ENCODE data around the gene CBY2.

The CBY2 gene

DNA sequence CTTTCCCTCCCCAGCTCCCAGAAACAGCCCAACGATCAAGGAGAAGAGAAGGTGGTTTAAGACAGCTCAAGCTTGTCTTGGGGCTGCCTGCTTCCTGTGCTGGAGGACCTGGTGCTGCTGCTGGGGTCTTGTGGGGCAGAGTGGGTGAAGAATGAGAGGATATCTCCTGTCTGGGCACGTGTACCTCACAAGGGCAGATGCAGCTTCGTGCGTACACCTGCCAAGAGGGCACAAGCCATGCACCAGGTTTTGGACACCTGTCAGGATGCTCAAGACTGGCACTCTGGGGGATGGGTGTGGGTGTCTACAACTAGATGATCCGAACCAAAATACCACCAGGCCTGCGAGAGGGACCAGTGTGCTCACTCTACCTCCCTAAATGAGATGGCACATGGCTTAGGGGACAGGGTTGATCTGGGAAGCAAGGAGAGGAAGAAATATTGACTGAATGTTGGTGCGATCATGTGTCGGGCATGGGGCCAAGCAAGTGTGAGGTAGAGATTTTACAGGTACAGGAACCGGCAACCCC is 2.2 kb downstream of the CBY2 start:
- no peak for DNase-seq

DNA sequence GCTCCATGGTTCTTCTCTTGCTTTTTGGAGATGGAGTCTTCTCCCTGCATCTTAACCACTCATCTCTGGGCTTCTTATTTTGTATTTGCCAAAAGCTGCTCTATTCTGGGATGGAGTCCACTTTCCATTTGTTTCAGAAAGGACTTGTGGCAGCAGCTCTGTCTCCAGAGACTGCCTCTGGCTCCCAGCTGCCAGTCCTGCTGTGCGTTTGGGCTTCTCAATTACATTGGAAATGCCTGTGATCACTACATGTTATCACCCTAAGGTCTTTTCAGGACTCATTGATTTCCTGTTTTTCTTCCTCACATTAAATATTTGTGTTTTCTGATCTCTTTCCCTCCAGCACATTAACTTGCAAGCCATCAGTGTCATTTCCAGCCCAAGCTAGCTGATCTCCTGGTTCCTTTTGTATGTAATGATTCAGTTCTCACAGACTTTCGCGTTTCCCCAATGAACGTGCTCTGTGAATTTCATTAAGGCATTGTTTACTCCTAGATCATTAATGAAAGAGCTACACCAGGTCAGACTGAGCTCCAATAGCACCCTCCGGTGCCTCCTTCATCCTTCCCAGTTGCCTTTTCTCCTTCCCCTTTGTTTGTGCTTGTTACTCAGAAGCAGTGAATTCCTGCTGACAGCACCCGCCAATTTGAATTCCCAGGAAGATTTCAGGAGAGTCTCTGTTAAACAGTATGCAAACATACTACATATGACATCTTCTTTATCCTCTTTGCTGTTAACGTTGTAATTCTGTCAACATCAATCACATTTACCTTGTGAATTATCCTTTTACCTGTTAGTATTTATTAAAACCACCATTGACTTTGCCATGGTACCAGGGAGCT is 3.0 kb downstream of the CBY2 start:
- DNase-seq, result no peak

DNA sequence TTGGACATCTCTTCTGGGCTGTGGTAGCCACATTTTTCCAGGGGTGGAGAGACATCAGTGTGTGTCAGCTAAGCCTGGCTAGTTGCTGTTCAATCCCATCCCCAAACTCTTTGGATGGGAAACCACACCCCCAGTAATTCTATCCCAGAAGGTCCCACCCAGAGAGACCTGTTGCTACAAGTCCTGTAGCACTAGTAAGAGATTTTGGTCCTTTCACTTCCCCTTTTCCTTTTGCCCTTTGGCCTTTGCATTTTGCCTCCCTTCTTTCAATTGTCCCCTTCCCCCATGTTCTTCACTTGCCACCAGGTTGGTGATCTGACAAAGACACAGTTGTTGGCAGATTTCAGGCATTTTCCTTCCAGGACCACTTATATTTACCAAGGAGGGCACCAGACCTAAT is 3.8 kb downstream of the CBY2 start:
- DNase-seq, result no peak

DNA sequence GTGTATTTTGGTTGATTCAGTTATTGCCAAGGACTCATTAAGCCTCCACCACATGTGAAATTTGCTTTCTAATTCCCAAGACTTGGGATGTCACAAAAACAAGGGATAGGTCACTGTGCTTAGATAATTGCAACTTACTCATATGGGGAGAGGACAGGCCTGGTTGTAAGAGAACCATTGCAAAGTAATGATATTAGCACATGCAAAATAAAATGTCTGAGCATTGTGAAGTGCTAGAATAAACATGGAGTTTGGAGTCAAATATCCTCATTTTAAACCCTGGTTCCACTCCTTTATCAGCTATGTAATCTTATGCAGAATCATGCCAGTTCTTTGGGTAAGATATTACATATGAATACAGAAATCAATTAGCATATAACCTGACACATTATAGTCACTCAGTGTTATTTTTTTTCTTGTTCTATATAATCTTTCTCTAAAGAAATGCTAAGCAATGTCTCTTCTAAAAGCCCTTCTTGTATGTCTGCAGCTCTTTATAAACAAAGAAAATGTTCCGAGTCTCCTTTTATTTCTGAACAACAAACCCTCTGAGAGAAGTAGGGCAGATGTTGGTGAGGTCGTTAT is 5.5 kb downstream of the CBY2 start:
- no peak for DNase-seq

DNA sequence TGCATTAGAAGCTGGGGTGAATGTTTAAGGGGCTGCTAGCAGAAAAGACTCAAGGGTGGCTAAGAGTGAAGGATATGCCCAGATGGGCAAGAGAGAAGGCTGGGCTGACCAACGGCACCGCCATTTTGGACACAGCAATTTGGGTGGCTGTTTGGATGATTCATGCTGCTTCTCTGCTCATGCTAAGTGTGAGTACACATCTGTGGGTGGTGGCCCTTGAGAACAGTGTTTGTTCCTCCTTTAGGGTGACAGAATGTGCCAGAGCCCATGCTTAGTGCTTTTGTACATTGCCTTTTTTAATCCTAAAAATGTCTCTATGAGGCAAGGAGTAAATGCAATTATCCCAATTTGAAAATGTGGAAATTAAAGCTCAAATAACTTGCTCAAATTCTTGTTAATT is 9.8 kb downstream of the CBY2 start:
- no peak for DNase-seq

DNA sequence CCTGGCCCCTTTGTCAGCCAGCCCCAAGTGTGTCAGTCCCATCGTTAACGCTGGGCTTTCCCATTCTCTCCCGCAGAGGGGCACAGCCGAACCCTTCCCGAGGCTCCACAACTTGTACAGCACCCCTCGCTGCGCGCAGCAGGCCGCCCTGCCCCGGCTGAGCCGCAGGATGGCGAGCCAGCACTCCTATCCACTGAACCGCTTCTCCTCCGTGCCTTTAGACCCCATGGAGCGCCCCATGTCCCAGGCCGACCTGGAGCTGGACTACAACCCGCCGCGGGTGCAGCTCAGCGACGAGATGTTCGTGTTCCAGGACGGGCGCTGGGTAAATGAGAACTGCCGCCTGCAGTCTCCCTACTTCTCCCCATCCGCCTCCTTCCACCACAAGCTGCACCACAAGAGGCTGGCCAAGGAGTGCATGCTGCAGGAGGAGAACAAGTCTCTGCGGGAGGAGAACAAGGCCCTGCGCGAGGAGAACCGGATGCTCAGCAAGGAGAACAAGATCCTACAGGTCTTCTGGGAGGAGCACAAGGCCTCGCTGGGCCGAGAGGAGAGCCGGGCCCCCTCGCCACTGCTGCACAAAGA is 11.1 kb downstream of the CBY2 start:
- no peak for DNase-seq

DNA sequence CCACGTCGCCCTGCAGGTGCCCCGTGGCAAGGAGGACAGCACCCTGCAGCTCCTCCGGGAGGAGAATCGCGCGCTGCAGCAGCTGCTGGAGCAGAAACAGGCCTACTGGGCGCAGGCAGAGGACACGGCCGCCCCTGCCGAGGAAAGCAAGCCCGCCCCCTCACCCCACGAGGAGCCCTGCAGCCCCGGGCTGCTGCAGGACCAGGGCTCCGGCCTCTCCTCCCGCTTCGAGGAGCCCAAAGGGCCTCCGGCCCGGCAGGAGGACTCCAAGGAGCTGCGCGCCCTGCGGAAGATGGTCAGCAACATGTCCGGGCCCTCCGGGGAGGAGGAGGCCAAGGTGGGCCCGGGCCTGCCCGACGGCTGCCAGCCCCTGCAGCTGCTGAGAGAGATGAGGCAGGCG is 11.6 kb downstream of the CBY2 start:
- no peak for DNase-seq

DNA sequence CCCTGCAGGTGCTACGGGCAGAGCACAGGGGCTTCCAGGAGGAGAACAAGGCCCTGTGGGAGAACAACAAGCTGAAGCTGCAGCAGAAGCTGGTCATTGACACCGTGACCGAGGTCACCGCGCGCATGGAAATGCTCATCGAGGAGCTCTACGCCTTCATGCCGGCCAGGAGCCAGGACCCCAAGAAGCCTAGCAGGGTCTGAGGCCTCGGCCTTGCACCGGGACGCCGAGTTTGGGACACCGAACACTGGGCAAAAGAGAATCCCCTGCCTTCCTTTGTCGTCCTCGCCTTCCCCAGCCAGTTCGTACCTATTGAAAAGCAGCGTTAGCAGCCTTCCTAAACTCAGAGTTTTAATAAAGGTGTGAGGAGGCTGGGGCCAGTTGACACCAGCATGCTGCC is 12.1 kb downstream of the CBY2 start:
- DNase-seq, result no peak

DNA sequence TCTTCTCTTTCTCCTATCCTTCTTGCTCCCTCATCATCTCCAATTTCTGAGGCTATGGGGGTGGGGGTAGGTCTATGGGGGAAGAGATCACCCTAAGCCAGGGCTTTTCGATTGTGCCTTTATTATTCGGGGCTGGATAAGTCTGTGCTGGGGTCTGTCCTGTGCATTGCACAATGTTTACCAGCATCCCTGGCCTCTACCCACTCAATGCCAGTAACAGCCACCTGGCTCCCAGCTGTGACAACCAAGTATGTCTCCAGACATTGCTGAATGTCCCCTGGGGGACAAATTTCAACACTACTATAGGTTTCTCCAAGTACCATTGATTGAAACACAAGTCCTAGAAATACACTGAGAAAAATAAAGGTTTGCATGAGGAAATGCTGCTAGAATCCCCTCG is 13.2 kb downstream of the CBY2 start:
- no peak for DNase-seq

DNA sequence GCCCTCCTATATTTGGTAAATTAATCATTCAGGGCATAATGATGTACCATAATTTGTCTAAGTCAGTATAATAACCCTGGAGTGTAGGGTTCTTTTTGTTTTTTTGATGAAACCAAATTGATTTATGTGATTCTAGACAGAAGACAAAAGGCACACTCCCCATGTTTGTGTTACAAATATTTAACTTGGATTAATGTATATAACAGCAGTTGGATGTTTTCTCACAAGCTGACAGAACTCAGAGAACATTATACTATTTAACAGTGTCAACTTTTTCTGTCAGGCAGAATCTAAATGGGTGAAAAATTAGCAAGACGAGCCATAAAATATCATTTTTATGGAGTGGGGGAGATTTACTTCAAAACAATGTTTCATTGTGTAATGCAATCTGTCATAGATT is 15.2 kb downstream of the CBY2 start:
- DNase-seq, result no peak

DNA sequence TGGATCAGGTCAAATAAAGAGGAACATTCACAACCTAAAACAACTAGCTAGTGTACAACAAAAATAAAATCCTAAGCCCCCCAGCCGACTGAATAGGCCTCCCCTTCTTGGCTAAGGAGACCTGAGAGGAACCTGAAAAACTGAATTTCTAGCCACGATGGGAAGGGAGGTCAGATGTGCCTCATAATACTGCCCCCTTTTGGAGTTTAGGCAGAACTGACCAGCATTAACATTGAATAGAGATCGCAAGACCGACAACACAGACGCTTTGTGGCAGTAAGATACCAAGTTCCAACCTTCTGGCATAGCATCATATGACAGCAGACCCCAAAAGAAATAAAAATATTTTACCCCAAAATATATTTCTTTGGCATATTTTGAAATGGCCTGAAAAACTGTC is 15.9 kb downstream of the CBY2 start:
- no peak for DNase-seq

DNA sequence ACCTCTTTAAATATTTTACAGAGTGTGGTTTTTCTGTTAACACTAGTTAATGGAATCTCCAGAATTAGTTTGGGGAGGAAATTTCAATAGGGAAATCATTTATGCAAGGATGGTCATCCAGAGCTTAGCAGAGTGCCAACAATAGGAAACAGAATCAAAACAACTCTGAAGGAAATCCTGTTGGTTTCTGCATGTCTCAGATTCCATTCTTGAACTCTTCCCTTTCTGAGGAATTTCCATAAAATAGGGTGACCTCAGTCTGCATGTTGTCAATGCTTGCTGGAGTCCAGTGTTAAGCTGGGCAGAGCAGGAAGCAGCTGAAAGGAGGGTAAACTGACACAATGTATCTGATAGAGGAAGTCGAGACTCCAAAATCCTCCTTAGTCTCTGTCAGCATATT is 16.9 kb downstream of the CBY2 start:
- DNase-seq, result no peak

DNA sequence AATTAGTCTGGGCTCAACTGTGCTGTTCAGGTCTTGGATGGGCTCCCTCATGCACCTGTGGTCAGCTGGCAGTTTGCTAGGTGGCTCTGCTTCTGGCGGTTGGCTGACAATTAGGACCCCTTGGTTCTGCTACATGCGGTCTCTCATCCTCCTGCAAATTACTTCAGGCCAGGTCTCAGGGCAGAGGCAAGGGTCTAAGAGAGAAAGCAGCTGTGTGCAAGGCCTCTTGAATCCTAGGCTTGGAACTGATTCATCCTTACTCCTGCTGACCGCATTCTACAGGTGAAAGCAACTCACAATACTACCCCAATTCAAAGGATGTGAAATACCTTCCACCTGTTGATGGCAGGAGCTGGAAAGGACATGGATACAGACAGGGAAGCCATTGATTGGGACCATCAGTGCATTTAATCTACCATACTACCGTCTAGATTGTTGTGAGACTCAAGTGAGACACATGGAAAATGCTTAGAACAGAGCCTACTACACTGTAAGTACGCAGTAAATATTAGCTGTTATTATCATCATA is 19.1 kb downstream of the CBY2 start:
- no peak for DNase-seq

DNA sequence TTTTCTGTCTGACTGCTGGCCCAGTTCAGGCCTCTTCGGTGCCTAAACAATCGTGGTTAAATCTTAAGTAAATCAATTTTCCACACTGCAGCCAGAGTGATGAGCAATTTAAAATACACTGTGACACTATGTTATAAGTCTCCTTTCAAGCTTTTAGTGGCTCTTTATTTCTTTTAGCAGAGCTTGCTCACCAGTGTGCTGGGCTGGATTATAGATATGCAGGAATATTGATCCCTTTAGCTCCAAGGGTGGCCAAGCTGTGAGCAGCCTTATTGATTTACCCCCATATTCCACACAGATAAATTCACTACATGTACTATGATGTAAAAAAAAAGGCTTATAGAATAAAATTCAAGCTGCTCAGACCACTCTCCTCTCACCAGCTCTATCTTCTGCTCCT is 21.7 kb downstream of the CBY2 start:
- DNase-seq, result no peak

DNA sequence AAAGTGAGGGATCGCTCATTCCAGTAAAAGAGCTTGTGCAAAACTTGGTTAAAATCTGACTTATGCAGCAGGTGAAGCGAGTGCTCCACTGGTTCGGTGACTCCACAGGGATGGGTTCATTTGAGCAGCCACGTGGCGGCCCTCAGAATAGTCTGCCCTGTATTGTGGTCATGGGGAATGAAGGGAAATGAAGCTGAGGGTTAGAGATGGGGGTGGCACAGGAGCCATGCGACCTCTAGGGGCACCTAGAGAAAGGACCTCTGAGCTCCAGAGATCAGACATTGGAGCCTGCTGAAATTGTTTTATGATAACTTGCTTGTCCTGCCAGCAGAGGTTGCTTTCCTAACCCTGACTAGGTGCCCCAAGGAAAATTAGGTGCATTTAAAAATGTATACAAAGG is 26.6 kb downstream of the CBY2 start:
- no peak for DNase-seq

DNA sequence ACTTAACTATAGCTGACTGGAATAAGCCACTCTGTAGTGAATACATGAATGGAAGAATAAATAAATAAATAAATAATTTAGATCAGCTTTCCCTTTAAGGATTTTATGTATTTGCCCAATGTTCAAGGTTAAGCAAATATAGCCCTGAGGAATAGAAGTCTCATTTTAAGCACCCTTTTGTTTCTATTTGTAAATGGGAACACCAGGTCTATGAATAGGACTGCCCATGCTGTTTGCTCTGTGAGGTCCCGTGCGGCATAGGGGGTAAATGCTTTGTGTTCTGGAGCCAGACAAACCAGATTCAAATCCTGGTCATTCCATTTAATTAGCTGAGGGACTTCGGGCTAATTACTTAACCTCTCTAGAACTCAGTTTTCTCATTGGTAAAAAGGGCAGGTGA is 29.3 kb downstream of the CBY2 start:
- no peak for DNase-seq

DNA sequence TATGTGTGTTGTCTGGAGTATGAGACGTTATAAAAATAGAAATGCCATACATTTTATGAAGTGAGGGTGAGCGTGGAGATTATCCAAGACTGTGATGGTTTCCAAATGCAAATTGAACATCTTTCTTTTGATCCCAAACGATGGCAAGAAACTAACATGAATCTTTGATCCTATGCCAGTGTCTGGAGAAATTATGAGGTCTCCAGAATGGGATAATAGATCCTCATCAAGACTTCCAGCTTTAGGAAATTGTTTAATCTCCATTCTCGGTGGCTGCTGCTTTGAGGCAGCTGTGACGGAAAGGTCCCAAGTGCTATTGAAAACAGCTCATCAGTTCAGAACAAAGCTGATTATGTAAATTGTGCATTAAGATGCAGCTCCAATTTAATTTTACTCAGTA is 30.8 kb downstream of the CBY2 start:
- DNase-seq, result no peak

DNA sequence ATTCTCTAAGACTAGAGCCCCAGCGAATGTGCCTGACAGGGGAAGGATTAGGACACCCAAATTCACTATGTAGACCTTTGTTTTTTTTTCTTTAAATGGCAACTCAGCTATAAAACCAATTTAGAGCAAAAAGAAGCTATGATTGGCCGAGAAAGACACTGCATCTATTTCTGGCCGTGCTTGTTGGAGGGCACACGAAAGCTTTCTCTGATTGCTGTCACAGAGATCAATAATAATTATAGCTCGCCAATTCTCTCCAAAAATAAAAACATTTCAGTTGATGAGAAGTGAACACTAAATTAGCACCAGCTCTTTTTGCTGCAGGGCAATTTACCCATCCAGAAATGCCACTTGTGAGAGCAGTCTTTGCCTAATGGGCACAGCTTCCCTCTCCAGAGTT is 31.2 kb downstream of the CBY2 start:
- no peak for DNase-seq

DNA sequence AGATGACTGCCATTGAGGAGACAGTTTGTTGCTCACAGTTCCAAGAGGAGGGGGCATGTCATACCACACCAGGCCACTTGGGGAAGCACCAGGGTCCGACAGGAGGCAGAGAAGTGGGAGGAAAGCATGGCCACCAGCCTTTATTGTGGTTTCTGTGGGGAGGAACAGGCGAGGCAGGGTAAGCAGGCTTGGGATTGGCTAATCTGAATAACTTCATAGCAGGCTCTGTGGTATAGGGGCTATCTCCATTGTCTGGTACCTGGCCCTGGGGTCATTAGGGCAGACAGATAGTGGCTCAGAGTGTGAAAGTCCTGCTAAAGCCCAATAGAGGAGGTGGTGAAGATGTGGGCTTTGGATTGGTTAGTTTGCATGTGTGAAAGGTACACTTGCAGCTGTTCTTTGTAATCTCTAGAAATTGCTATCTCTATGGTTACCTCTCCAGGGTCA is 35.5 kb downstream of the CBY2 start:
- DNase-seq, result no peak

DNA sequence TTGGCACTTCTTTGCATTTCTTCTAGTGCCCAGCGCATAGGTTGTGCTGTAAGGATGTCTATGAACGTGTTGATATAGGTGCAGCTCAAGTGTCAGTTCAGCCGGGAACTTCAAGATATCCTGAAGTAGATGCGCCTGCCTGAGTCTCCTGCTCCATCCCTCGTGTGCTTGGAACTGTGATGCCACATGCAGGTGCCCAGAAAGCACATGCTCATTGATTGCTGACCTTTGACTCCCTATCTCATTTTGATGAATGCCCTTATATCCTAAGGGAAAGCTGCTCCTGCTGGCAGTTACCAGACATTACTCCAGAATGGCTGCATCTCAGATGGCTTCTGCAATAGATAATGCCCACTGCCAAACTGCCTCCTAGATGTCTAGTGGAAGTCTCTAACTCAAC is 40.9 kb downstream of the CBY2 start:
- DNase-seq, result no peak

DNA sequence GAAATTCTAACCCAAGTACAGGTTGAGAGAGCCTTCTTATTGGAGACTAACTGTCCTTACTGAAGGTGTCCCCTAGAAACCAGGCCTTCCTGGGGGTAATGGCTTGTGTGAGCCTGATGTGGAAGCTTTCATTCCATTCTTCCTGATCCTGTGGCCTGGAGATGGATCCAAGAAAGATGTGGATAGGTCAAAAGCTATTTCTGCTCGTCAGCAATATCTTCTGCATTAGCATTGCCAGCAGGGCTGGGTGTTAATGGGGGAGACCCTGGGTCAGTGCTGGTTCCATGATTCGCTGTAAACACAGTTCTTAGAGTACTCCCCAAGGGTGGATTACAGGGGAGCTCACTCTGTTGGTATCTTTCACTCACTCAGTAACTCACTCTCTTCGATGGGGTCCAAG is 42.9 kb downstream of the CBY2 start:
- DNase-seq, result no peak

DNA sequence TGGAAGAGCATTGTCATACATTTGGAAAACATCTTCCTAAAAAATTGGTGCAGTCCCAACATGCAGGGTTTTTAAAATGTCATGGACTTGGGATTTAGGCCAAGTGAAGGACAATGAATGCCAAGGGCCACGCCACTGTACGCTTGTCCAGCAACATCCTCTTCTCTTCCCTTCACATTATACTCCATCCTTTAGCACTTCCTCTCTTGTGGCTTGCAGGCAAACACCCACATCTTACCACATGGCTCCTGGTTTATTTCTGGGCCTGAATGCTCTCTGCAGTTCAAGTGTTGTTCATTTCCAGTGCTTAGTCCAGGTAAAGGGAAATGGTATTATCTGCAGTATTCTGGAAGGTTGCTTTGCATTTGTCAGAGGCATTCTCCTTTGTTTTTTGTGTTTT is 45.0 kb downstream of the CBY2 start:
- DNase-seq, result no peak

DNA sequence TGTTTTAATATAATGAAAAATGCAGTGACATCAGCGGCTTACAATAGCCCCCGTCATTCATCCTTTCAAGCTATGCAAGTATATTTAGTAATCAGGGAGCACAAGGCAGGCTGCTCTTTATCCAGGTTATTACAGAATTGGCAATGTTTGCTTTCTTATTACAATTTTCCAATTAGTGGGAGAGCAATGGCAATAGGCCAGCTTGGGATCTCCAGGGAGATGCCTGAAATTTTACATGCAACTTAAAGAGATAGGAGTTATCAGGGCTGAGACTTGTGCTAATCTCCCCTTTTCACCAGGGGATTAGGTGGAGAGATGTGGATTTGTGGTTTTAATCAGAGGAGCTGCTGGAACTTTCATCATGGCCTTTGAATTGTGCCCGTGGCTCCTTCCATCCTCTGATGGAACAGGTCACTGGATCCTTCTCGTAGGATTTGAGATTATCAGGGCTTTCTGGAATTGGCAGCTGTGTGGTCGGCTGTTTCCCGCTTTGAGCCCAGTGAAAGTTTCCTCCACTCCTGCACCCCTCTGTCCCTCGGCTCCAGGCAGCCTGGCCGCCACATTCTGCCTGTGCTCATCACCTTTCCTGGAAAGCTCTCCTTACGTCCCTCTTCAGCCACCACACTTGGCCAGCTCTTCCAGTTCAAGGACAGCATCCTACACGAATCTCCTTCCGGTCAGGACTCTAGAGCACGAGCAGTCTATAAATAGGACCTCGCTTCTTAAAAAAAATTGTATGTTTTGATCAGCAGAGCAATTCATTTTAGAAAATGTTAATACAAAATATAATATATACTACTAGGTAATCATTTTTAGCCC is 47.0 kb downstream of the CBY2 start:
- no peak for DNase-seq
